Measurements from ENCODE around the gene TMEM269.

DNA sequence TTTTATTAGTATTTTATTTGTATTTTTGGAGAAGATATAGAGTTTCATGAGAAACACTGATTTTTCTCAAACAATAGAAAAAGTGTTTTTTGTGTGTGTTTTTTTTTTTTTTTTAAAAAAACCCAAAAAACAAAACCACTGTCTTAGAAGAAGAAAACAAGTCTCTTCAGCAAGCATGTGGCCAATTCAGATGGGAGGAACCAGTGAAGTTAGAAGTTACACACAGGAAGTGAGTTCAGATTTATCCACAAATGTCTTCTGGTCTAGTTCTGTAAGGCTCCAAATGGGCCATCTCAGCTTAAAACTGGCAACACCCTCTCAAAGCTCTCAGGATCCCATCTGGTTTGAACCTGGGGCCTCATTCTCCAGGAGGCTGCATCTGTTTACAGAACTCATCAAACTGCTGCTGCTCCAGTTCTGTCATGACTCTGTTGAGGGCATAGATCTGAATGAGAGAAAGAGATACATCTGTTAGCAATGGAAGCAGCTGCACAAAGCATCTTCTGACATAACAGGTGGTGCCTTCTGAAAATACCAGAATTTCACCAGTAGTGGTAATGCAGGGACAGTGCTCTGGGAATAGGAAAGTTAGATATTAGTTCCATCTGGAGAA is 22.4 kb downstream of the TMEM269 start:
- TF ChIP-seq, protein P1, sequence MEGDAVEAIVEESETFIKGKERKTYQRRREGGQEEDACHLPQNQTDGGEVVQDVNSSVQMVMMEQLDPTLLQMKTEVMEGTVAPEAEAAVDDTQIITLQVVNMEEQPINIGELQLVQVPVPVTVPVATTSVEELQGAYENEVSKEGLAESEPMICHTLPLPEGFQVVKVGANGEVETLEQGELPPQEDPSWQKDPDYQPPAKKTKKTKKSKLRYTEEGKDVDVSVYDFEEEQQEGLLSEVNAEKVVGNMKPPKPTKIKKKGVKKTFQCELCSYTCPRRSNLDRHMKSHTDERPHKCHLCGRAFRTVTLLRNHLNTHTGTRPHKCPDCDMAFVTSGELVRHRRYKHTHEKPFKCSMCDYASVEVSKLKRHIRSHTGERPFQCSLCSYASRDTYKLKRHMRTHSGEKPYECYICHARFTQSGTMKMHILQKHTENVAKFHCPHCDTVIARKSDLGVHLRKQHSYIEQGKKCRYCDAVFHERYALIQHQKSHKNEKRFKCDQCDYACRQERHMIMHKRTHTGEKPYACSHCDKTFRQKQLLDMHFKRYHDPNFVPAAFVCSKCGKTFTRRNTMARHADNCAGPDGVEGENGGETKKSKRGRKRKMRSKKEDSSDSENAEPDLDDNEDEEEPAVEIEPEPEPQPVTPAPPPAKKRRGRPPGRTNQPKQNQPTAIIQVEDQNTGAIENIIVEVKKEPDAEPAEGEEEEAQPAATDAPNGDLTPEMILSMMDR (IDR thresholded peaks at IDR 0.05): no peak
- TF ChIP-seq POLR2A (IDR thresholded peaks at IDR 0.05): no peak

Measured in Peyer's patch (tissue), 4 donors.